Endometrial microvascular endothelial cells (primary cell): ENCODE data around the gene IRX6. TPM values are rescaled to one million over a fixed set of nuclear protein-coding genes. Genes with fewer than 3 reads are reported as not detected.

Experiments used
- in situ Hi-C: cut with HindIII; loops from 2 replicates; pipeline ENCODE4 v1.10.0; 2017; ENCODE audit warnings: low sequenced_read_pairs, low pct_unique_long_range_greater_than_20kb; ENCODE audit errors: inconsistent ontology term
- total RNA-seq: library from RNA; depleted of rRNA; stranded (reverse); fragments of >200 nt; gene quantifications from one replicate; pipeline ENCODE4 v1.2.3, GENCODE V29; 2015; ENCODE audit errors: inconsistent ontology term

The IRX6 gene
- total RNA-seq, 1 donor from 2014 or later: not detected

DNA sequence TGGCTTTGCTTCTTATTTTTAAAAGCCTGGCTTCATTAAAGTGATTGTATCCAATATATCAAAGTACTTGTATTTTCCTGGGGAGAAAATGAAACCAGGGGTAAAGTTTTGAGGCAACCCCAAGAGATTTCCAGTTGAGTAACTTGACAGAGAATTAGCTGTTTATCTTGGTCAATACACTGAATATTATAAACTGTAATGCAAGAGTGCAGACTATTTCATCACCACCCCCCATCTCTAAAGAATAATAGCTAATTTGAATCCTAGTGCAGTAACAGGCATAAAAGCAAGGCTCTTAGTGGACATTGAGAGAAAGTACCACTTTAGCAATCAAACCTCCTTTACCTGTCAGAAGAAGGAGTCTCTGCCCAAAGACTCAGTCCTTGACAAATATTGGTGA lies 27.0 kb downstream of the IRX6 start:
- in situ Hi-C loops: no loop called here

DNA sequence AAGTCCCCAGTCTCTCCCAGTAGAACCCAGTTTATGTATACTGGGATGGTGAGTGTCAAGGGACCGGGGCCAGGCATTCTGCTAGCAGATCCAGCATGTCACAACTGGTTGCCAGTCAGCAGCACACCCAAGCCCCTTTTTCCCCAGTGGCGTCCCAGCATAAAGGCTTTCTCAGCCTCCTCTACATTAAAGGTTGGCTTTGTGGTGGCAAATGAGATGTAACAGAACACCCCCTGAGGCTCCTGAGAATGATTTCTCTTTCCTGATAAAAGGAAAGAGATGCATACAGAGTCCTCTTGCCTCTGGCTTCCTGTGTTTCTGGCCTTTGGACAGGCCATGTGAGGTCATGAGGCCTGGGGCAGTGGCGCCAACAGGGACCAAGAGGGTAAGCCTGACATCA lies 27.9 kb downstream of the IRX6 start:
- in situ Hi-C loops: no loop called here

DNA sequence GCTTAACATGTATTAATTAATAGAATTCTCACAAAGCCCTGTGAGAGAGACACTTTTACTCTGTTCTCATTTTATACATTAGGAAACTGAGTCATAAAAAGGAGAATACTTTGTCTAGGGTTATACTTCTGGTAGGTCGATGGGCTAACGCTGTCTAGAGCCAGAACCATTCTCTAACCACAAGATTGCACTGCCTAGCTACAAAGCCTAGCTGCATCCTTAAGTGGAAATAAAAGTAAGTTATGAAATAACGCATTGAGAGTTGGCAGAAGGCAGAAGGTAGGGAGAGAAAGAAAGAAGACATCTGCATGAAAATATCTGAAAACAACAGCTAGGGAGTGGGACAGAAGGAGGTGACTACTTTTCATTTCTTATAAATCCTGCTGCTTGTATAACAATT lies 33.2 kb downstream of the IRX6 start:
- in situ Hi-C loops: no loop called here

DNA sequence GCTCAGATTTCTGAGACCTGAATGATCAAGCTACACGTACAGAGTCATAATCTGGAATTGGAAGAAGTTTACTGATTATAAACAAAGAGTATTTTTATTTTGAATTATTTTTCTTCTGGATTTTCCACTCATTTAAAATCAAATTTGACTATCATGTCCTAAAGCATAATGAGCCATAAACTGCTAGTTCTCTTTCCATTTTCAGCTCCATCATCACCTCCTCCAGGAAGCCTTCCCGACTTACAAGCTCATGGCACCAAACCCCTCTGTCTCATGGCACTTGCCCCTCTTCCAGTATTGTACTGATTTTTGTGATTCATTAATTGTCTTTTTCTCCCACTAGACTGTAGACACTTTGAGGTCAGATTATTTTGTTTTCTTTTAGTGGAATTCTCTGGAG lies 35.9 kb downstream of the IRX6 start:
- in situ Hi-C loops: no loop called here

DNA sequence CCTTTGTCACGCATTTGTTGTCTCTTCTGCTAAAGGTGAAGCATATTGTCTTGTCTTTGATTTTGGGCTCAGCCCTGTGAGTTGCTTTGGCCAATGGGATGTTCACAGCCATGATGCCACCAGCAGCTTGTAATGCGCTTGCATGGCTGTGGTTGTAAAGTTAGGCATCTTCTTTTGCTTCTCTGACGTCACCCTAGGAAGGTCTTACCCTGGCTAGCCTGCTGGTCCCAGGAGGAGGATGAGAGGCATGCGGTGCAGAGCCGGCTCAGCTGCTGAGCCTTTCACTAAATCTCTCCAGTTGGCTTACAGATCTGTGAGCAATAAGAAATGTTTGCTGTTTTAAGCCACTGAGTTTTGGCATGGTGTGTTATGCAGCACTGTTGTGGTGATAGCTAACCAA lies 40.8 kb downstream of the IRX6 start:
- in situ Hi-C loops: no loop called here

DNA sequence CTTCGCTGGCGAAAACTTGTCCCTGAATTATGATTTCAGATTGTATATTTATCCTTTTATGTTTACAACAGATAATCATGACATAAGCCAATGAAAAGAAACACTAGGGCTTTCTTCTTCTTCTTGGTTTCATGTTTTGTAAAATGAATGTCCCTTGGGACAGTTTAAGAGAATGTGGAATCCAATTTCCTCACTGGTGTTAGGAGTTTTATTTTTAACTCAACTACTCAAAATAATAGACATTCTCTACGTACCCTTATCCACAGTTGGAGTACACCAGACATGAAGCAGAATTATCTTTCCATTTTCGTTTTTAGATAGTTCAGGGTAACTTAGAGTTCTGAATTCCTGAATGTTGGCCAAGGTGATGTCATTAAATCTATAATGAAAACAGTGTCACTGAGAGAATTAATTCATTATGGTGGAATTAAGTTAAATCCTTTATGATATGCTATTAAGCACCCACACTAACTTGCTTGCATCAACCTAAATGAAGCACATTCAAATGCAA lies 43.4 kb downstream of the IRX6 start:
- in situ Hi-C loops: no loop called here

DNA sequence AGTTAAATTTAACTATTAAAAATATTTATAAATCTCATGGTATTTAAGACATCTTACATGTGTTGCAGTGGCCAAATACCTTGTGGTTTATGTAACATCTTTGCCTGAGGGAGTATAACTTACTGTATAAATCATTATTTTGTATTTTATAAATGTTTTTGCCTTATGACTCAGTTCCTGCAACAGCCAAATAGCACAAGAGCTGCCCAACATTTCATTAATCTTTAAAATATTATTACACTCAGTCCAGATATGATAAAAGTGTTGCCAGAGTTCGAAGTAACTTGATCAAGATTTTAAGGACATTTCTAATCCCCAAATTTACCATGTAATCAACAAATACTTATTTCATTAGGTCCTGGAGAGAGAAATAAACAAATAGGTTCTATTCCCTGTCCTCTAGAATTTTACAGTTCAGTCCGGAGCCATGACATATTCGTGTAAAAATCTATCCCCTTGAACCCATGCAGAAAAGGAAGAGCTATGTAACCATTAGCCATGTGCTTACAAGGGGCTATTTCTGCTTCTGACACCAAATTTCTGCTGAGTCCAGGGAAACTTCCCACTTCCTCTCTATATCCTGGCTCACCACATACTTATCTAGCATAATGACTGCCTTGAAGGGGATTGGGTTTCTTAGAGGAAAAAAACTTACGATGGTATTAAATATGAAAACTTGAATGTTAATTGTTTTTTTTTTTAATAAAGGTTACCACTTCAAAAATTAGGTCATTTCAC lies 44.0 kb downstream of the IRX6 start:
- in situ Hi-C loops: no loop called here

DNA sequence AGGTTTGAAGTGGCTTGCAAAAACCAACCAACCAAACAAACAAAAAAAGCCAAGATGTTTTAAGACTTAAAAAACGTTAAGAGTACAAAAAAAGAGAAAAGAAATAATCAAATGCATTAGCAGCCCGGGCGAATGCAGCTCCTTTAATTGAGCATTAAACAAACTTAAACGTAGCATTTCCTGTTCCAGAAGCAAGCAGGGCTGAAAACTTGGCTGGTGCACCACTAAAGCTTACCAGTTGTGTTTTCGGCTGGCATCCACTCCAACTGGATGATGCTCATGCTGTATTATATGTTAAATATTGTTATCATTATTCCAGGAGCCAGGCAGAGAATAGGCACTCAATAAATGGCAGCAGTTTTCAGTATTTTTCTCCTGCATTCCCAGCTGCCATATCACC lies 45.1 kb downstream of the IRX6 start:
- in situ Hi-C loops: no loop called here

DNA sequence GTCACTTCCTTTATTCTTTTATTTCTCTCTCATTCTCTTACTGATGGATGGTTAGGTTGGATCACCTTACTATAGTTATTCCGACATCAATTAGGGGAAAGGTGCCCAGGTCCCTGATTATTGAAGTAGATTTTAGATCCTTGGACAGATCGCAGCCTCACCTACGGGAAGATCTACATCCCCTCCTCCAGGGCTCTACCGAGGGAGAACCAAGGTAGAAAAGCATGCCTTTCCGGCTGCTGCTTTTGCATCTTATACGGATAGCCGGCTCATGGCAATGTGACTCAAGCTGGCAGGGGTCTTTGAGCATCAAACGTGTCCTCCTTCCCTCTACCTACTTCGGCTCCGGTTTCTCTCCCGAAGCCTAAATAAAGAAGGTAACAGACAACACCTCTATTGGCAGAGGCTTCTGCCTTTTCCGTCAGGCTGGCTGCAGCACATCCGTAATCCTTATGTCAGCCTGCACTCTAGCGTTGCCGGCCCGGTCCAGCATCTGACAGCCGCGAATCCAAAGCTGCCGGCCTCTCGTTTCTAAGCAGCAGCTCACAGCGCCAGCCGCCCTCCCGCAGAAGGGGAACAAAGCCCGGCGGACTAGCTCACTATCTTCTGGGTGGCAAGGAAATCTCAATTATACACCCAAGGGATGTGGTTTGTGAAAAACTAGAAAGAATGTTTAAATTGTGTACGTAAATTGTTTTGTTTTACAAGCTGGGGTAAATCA lies 46.9 kb downstream of the IRX6 start:
- in situ Hi-C loops: no loop called here

DNA sequence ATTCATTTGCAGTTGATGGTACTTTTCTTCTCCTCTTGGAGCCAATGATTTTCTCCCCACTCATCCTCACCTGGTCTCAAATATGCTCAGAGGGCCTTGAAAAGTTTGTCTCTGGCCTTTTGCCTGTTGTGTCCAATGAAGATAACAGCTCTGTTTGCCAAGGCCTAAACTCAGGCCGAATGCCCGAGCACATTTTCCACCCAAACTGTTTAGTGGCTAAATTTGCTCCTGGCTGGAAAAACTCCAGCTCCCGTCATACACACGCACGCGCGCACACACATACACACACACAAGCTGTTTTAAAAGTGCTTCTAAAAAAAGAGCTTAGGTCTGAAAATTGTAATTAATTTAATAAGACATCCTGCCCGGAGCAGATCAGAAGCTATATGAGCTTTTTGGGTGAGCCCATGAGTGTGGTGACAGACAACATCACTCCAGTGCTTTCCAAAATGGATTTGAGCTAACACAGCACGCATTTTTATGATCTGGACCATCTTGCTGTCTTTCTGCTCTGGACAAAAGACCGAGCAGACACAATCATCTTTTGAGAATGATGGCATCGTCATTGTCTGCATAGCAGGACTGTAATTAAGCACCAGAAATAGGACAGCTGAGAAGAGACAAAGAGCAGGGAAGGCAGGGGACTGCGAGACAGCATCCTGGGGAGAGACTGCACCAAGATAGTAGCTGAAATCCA lies 48.9 kb downstream of the IRX6 start:
- in situ Hi-C loops: no loop called here

DNA sequence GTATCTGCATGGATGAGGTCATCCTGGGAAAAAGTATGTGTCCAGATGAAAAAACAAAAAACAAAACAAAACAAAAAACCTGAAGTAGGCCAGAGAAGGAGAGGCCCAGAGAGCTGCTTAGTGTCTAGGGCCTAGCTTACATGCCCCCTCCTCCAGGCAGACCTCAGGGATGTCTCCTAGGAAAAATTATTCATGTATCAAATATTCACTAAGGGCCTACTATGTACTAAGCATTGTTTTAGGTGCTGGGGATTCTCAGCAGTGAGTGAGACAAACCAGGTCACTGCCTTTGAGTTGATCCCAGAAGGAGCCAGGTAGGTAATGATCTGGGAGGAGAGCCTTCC lies 49.5 kb downstream of the IRX6 start:
- in situ Hi-C loops: no loop called here

DNA sequence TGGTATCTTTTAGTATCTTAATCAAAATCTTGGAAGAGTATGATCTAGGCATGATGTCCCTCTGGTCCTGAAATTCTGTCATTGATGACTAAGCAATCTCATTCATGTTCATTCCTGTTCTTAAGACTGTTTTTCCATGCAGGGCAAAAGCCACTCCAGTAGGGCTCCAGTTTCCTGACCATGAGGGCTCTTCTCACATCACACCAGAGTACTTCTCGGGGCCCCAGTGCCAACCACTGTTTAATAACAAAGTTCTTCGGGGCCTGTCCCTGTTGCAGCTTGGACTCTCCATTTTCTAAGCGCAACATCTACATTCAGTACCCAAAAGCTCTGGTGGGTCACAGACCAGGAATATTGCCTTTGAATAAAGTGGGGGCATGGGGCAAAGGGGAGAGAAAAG lies 52.0 kb downstream of the IRX6 start:
- in situ Hi-C loops: no loop called here

DNA sequence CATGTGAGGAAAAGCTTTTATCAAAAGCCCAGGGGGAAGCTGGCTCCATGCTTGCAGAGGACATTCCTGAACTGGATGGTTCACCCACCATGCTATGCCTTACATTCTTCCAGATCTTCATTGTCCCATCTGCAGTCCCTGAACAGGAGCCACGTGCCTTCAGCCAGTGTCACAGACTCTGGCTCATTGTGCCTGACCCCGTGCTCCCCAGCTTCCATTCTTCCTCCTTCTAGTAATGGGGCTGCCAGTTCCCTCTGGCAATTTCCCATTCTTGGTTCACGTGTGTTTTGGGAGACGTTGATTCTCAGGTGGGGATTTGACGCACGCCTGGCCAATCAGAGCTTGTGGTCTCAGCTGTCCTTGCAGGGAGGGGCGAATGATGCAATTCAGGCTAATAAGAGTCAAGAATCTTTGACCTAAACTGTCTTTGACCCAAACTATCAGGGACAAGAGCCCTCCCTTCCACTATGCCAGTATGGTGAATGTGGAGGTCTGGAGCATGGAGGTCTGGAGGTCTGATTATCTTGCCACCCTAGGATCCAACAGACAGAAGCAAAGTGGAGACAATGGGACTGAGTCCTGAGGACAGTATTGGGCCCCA lies 52.7 kb downstream of the IRX6 start:
- in situ Hi-C loops: no loop called here

DNA sequence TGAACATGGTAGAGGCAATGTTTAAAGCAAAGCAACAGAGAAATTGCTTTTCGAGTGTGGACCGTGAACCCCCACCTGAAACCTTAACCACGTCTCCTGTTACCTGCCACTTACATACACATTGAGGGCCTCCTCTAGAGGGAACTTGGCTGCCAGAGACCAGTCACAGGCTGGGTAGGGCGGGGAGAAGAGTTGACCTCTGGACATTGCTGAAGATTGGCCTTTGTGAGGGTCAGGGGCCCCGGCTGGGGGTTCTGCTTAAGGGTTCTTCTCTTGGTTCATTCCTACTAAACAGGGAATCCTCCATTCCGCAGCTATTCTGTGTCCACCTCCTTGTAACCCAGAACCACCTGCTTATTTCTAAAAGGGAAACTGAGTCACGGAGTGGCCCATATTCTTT lies 53.8 kb downstream of the IRX6 start:
- in situ Hi-C loops: no loop called here

DNA sequence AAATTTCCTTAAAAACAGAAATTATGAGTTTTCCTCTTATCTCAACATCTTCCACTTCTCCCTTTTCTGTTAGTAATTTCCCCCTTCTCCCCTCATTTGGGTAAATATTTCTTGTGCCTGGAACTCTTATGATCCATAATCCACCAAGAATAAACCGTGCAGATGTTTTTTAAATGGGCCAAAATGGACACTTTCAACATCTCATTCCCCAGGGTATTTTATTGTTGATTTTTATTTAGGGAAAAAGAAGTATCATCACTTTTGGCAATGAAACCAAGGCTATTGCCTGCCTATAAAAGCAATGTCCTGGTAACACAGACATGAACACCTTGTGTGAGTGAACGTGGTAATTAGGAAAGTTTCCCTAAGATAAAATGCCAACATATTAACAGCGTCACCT lies 54.6 kb downstream of the IRX6 start:
- in situ Hi-C loops: no loop called here

DNA sequence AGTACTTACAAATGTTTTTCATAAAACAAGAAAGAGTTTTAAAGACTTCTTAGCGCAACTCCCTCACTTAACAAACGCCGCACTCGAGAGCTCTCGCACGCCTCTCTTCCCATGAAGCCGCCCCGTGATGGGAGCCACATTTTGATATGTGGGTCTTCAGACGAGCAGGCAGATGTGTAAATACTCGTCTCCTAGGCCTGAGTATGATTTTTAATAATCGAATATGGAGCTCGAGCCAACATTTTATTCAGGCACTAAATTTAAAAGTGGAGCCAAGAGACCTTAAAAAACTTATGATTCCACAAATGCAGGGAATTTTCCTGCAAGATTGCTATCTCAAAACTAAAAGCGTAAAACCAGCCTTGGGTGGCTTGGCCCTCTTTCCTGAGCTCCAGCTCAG lies 55.4 kb downstream of the IRX6 start:
- in situ Hi-C loops: no loop called here

DNA sequence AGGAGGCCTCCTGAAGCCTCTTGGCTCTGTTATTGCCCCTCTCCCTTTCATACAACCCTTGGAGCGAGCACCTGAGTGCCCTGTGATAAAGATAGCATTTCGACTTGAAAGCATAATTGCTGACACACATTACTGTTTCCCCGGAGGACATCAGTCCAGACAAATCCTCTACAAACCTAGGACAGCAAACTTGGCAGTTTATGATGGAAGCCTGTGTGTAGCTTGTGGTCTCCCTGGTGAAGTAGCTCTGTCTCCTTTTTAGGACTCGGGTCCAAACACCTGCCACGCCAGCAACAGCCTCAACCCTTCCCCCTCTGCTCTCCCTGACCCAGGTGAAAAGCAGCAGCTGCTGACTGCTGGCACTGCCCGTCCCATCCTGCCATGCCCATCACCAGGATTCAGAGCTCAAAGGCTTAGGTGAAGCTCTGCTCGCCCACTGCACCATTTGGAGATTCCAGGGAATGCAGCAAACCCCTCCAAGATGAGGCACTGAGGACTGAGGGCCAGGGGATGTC lies 55.9 kb downstream of the IRX6 start:
- in situ Hi-C loops: no loop called here
